ENCODE results near the gene MPPED1.

DNA sequence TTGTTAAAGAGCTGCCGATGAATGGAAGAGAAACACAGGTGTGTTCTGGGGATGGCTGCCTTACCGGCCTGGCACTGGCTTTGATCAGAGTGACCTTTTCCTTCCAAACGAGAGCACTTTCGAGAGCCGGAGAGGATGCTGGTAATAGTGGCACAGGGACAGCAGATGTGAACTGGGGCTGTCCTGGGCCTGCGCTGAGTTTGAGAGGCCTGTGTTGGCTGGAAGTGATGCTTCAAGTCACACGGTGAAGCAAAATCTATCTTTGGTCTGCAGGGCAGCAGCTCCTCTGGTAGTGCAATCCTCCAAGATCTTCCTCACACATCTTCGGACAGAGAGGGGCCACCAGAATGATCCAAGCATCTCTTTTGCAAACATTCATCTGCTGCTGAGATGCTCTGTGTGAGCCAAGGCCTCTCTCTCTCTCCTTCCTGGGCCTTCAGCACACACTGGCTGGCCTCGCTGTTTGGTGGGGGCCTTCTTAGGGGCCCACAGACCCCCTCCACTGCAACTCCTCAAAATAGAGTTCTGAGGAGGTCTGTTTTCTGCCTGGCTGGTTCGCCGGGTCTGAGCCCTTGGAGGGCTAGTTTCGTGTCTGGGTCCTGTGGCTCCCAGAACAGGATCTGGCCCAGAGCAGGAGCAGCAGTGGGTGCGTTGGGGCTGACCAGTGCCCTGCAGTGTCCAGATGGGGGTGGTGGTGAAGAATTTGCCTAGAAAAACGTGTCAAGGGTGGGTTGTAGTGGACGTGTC lies 6.4 kb downstream of the MPPED1 start:
- TF ChIP-seq TAF1 (IDR thresholded peaks at IDR 0.05; ENCODE audit: low read depth) = no peak
- TF ChIP-seq, protein P1, sequence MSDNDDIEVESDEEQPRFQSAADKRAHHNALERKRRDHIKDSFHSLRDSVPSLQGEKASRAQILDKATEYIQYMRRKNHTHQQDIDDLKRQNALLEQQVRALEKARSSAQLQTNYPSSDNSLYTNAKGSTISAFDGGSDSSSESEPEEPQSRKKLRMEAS (IDR thresholded peaks at IDR 0.05) = no peak
